ENCODE results near the gene ZNF618.

The ZNF618 gene

GRCh38 chr9:113935677-113936380 lies 59.7 kb downstream of the ZNF618 start:
- no peak for DNase-seq

GRCh38 chr9:113940077-113940476 lies 64.0 kb downstream of the ZNF618 start:
- no peak for DNase-seq

- DNase-seq = no peak
Observed at GRCh38 chr9:113941056-113941455, 64.9 kb downstream of the ZNF618 start.

- DNase-seq = no peak
Observed at GRCh38 chr9:113941526-113941925, 65.4 kb downstream of the ZNF618 start.

- no peak for DNase-seq
Observed at GRCh38 chr9:113943112-113944009, 67.3 kb downstream of the ZNF618 start.

GRCh38 chr9:113945784-113946183 lies 69.7 kb downstream of the ZNF618 start:
- DNase-seq = no peak

- no peak for DNase-seq
Observed at GRCh38 chr9:113946496-113947115, 70.5 kb downstream of the ZNF618 start.

GRCh38 chr9:113947941-113948340 lies 71.8 kb downstream of the ZNF618 start:
- DNase-seq = no peak

GRCh38 chr9:113948891-113949570 lies 72.9 kb downstream of the ZNF618 start:
- no peak for DNase-seq

GRCh38 chr9:113949571-113950078 lies 73.5 kb downstream of the ZNF618 start:
- DNase-seq = no peak

GRCh38 chr9:113950195-113951031 lies 74.3 kb downstream of the ZNF618 start:
- no peak for DNase-seq

- DNase-seq = no peak
Observed at GRCh38 chr9:113951032-113951372, 74.9 kb downstream of the ZNF618 start.

GRCh38 chr9:113952676-113953075 lies 76.6 kb downstream of the ZNF618 start:
- DNase-seq = no peak

GRCh38 chr9:113953531-113953930 lies 77.4 kb downstream of the ZNF618 start:
- DNase-seq = no peak

GRCh38 chr9:113954591-113954990 lies 78.5 kb downstream of the ZNF618 start:
- no peak for DNase-seq

- no peak for DNase-seq
Observed at GRCh38 chr9:113955076-113955752, 79.1 kb downstream of the ZNF618 start.

GRCh38 chr9:113956901-113957300 lies 80.8 kb downstream of the ZNF618 start:
- no peak for DNase-seq

- DNase-seq = no peak
Observed at GRCh38 chr9:113957351-113957750, 81.2 kb downstream of the ZNF618 start.

- DNase-seq = no peak
Observed at GRCh38 chr9:113957821-113958341, 81.8 kb downstream of the ZNF618 start.

- DNase-seq = no peak
Observed at GRCh38 chr9:113958556-113958955, 82.4 kb downstream of the ZNF618 start.

- DNase-seq = no peak
Observed at GRCh38 chr9:113960768-113961167, 84.7 kb downstream of the ZNF618 start.
